HG03108 (cell line): ENCODE measurements around the gene KRTAP2-2.
"Not testable (repeated sequence)": the region's sequence is repeated elsewhere in the genome, so short reads cannot be mapped to it uniquely, and the experiment has no call there.

Source experiments
- ATAC-seq: cut with Tn5 transposase; IDR thresholded peaks from one replicate; pipeline ENCODE4 v1.9.1; 2021; ENCODE audit warnings: moderate library complexity; ENCODE audit not compliant: unreplicated experiment

Gene KRTAP2-2

GRCh38 chr17:41055130-41055529, at the start of gene KRTAP2-2:
KRTAP2-2 (minus strand) TSS chr17:41055230; CDS start chr17:41055211, 19 bp downstream.
- ATAC-seq: not testable (repeated sequence)

GRCh38 chr17:41104386-41105038, 49.5 kb upstream of the KRTAP2-2 start:
- not testable (repeated sequence) for ATAC-seq

GRCh38 chr17:41103896-41104295, 48.9 kb upstream of the KRTAP2-2 start:
- no peak for ATAC-seq

- no peak for ATAC-seq
Measured at GRCh38 chr17:41101586-41102259, 46.7 kb upstream of the KRTAP2-2 start, which contains the start of gene KRTAP4-16. KRTAP4-16 (minus strand) TSS chr17:41102209; CDS start chr17:41102209, 0 bp downstream.

GRCh38 chr17:41099682-41100480, 44.9 kb upstream of the KRTAP2-2 start:
- not testable (repeated sequence) for ATAC-seq

- no peak for ATAC-seq
Measured at GRCh38 chr17:41098481-41098880, 43.5 kb upstream of the KRTAP2-2 start.

GRCh38 chr17:41098042-41098441, 43.0 kb upstream of the KRTAP2-2 start, which contains the start of gene KRTAP4-8:
KRTAP4-8 (minus strand) TSS chr17:41098142; CDS start chr17:41098084, 58 bp downstream.
- no peak for ATAC-seq

GRCh38 chr17:41096055-41096454, 41.0 kb upstream of the KRTAP2-2 start:
- no peak for ATAC-seq

GRCh38 chr17:41088760-41089352, 33.8 kb upstream of the KRTAP2-2 start:
- not testable (repeated sequence) for ATAC-seq

GRCh38 chr17:41084100-41084856, 29.2 kb upstream of the KRTAP2-2 start, which contains the start of gene KRTAP4-7:
KRTAP4-7 (plus strand) TSS chr17:41084150; CDS start chr17:41084207, 57 bp downstream.
- not testable (repeated sequence) for ATAC-seq

GRCh38 chr17:41083427-41083826, 28.4 kb upstream of the KRTAP2-2 start:
- not testable (repeated sequence) for ATAC-seq

- ATAC-seq: no peak
Measured at GRCh38 chr17:41082626-41083025, 27.6 kb upstream of the KRTAP2-2 start.

GRCh38 chr17:41076788-41077187, 21.8 kb upstream of the KRTAP2-2 start:
- no peak for ATAC-seq

- ATAC-seq: no peak
Measured at GRCh38 chr17:41073676-41074075, 18.6 kb upstream of the KRTAP2-2 start.

GRCh38 chr17:41071606-41072360, 16.8 kb upstream of the KRTAP2-2 start:
- ATAC-seq: no peak

- no peak for ATAC-seq
Measured at GRCh38 chr17:41069031-41069430, 14.0 kb upstream of the KRTAP2-2 start.

GRCh38 chr17:41067281-41067680, 12.3 kb upstream of the KRTAP2-2 start:
- no peak for ATAC-seq

GRCh38 chr17:41065829-41066624, 11.0 kb upstream of the KRTAP2-2 start, which contains the start of gene KRTAP2-4:
KRTAP2-4 (minus strand) TSS chr17:41065879; CDS start chr17:41065845, 34 bp downstream.
- no peak for ATAC-seq
